ENCODE data around the gene PSMD13.
"Not testable (repeated sequence)": the region's sequence is repeated elsewhere in the genome, so short reads cannot be mapped to it uniquely, and the experiment has no call there.

The PSMD13 gene

GRCh38 chr11:253886-254270, 17.1 kb downstream of the PSMD13 start:
- 95% methylated on average over 5 of the region's 5 CpGs for WGBS

GRCh38 chr11:255176-255575, 18.4 kb downstream of the PSMD13 start:
- H3K4me3 ChIP-seq (ENCODE audit: low read length), result no peak overlapping the region
- H3K9me3 ChIP-seq (ENCODE audit: insufficient read depth, low read depth, low read length), result no peaks in the 10 kb centered on the region
- H3K36me3 ChIP-seq (ENCODE audit: insufficient read depth, low read length), result peaks cover 35% of the 10 kb centered on the region
- no peak overlapping the region for H3K27ac ChIP-seq (ENCODE audit: low read depth, low read length)
- no peak overlapping the region for H3K9ac ChIP-seq (ENCODE audit: low read depth, low read length)
- no peaks in the 10 kb centered on the region for H3K27me3 ChIP-seq (ENCODE audit: insufficient read depth, low read length)
- no peaks in the 10 kb centered on the region for H3K4me1 ChIP-seq (ENCODE audit: insufficient read depth, low read length)
- 80% methylated on average over 2 of the region's 3 CpGs for WGBS

More at GRCh38 chr11:253886-254270, 17.1 kb downstream of the PSMD13 start:
- Histone ChIP-seq H3K27me3 (ENCODE audit: insufficient read depth, low read length) (no peaks in the 10 kb centered on the region), H3K9me3 (ENCODE audit: insufficient read depth, low read depth, low read length) (no peaks in the 10 kb centered on the region), H3K27ac (ENCODE audit: low read depth, low read length) (no peak overlapping the region), H3K4me1 (ENCODE audit: insufficient read depth, low read length) (no peaks in the 10 kb centered on the region), H3K9ac (ENCODE audit: low read depth, low read length) (no peak overlapping the region), H3K36me3 (ENCODE audit: insufficient read depth, low read length) (peaks cover 46% of the 10 kb centered on the region), H3K4me3 (ENCODE audit: low read length) (no peak overlapping the region)

GRCh38 chr11:255816-256215, 19.0 kb downstream of the PSMD13 start:
- H3K9me3 ChIP-seq (ENCODE audit: insufficient read depth, low read depth, low read length), result no peaks in the 10 kb centered on the region
- H3K4me3 ChIP-seq (ENCODE audit: low read length), result no peak overlapping the region
- H3K27ac ChIP-seq (ENCODE audit: low read depth, low read length), result no peak overlapping the region
- no peaks in the 10 kb centered on the region for H3K4me1 ChIP-seq (ENCODE audit: insufficient read depth, low read length)
- peaks cover 28% of the 10 kb centered on the region for H3K36me3 ChIP-seq (ENCODE audit: insufficient read depth, low read length)
- H3K9ac ChIP-seq (ENCODE audit: low read depth, low read length), result no peak overlapping the region
- WGBS, result 96% methylated on average over 2 of the region's 2 CpGs
- H3K27me3 ChIP-seq (ENCODE audit: insufficient read depth, low read length), result no peaks in the 10 kb centered on the region

- Histone ChIP-seq H3K9ac (ENCODE audit: low read depth, low read length) (no peak overlapping the region), H3K4me1 (ENCODE audit: insufficient read depth, low read length) (no peaks in the 10 kb centered on the region), H3K9me3 (ENCODE audit: insufficient read depth, low read depth, low read length) (no peaks in the 10 kb centered on the region), H3K36me3 (ENCODE audit: insufficient read depth, low read length) (peaks cover 15% of the 10 kb centered on the region), H3K27me3 (ENCODE audit: insufficient read depth, low read length) (no peaks in the 10 kb centered on the region), H3K27ac (ENCODE audit: low read depth, low read length) (no peak overlapping the region), H3K4me3 (ENCODE audit: low read length) (no peak overlapping the region)
- 89% methylated on average over 14 of the region's 14 CpGs for WGBS
Measured at GRCh38 chr11:256952-257737, 20.4 kb downstream of the PSMD13 start.

- H3K36me3 ChIP-seq (ENCODE audit: insufficient read depth, low read length), result peaks cover 7% of the 10 kb centered on the region
- 89% methylated on average over 15 of the region's 15 CpGs for WGBS
- H3K4me3 ChIP-seq (ENCODE audit: low read length), result no peak overlapping the region
- no peaks in the 10 kb centered on the region for H3K4me1 ChIP-seq (ENCODE audit: insufficient read depth, low read length)
- H3K27me3 ChIP-seq (ENCODE audit: insufficient read depth, low read length), result no peaks in the 10 kb centered on the region
- H3K27ac ChIP-seq (ENCODE audit: low read depth, low read length), result no peak overlapping the region
- no peaks in the 10 kb centered on the region for H3K9me3 ChIP-seq (ENCODE audit: insufficient read depth, low read depth, low read length)
- no peak overlapping the region for H3K9ac ChIP-seq (ENCODE audit: low read depth, low read length)
Measured at GRCh38 chr11:257766-258493, 21.2 kb downstream of the PSMD13 start.

- H3K4me3 ChIP-seq (ENCODE audit: low read length), result no peak overlapping the region
- H3K27me3 ChIP-seq (ENCODE audit: insufficient read depth, low read length), result no peaks in the 10 kb centered on the region
- no peaks in the 10 kb centered on the region for H3K36me3 ChIP-seq (ENCODE audit: insufficient read depth, low read length)
- H3K4me1 ChIP-seq (ENCODE audit: insufficient read depth, low read length), result no peaks in the 10 kb centered on the region
- no peaks in the 10 kb centered on the region for H3K9me3 ChIP-seq (ENCODE audit: insufficient read depth, low read depth, low read length)
- WGBS, result 93% methylated on average over 5 of the region's 10 CpGs
- H3K9ac ChIP-seq (ENCODE audit: low read depth, low read length), result no peak overlapping the region
- no peak overlapping the region for H3K27ac ChIP-seq (ENCODE audit: low read depth, low read length)
Measured at GRCh38 chr11:259413-259812, 22.6 kb downstream of the PSMD13 start.

- 98% methylated on average over 4 of the region's 4 CpGs for WGBS
- no peak overlapping the region for H3K27ac ChIP-seq (ENCODE audit: low read depth, low read length)
- no peaks in the 10 kb centered on the region for H3K36me3 ChIP-seq (ENCODE audit: insufficient read depth, low read length)
Measured at GRCh38 chr11:261624-262023, 24.8 kb downstream of the PSMD13 start.

GRCh38 chr11:266676-267439, 30.1 kb downstream of the PSMD13 start:
- Histone ChIP-seq H3K4me3 (ENCODE audit: low read length) (no peak overlapping the region), H3K36me3 (ENCODE audit: insufficient read depth, low read length) (no peaks in the 10 kb centered on the region), H3K9me3 (ENCODE audit: insufficient read depth, low read depth, low read length) (0 out of 2 replicates have a peak, but pooled peaks cover 4% of the 10 kb centered on the region), H3K9ac (ENCODE audit: low read depth, low read length) (no peak overlapping the region), H3K4me1 (ENCODE audit: insufficient read depth, low read length) (peaks cover 8% of the 10 kb centered on the region; the same call in 1 of the 2 replicates), H3K27me3 (ENCODE audit: insufficient read depth, low read length) (no peaks in the 10 kb centered on the region; the same call in 1 of the 2 replicates), H3K27ac (ENCODE audit: low read depth, low read length) (no peak overlapping the region)
- WGBS, result 95% methylated on average over 5 of the region's 13 CpGs

More at GRCh38 chr11:261624-262023, 24.8 kb downstream of the PSMD13 start:
- Histone ChIP-seq H3K9me3 (ENCODE audit: insufficient read depth, low read depth, low read length) (0 out of 2 replicates have a peak, but pooled peaks cover 4% of the 10 kb centered on the region), H3K9ac (ENCODE audit: low read depth, low read length) (no peak overlapping the region), H3K4me3 (ENCODE audit: low read length) (no peak overlapping the region), H3K4me1 (ENCODE audit: insufficient read depth, low read length) (no peaks in the 10 kb centered on the region), H3K27me3 (ENCODE audit: insufficient read depth, low read length) (no peaks in the 10 kb centered on the region)

GRCh38 chr11:267491-267994, 30.8 kb downstream of the PSMD13 start:
- Histone ChIP-seq H3K9me3 (ENCODE audit: insufficient read depth, low read depth, low read length) (0 out of 2 replicates have a peak, but pooled peaks cover 4% of the 10 kb centered on the region), H3K36me3 (ENCODE audit: insufficient read depth, low read length) (no peaks in the 10 kb centered on the region), H3K27ac (ENCODE audit: low read depth, low read length) (no peak overlapping the region), H3K4me3 (ENCODE audit: low read length) (no peak overlapping the region), H3K27me3 (ENCODE audit: insufficient read depth, low read length) (no peaks in the 10 kb centered on the region; the same call in 1 of the 2 replicates), H3K4me1 (ENCODE audit: insufficient read depth, low read length) (peaks cover 8% of the 10 kb centered on the region; the same call in 1 of the 2 replicates), H3K9ac (ENCODE audit: low read depth, low read length) (no peak overlapping the region)
- WGBS, result 72% methylated on average over 17 of the region's 18 CpGs

- H3K36me3 ChIP-seq (ENCODE audit: insufficient read depth, low read length); H3K27me3 ChIP-seq (ENCODE audit: insufficient read depth, low read length); H3K4me3 ChIP-seq (ENCODE audit: low read length); H3K27ac ChIP-seq (ENCODE audit: low read depth, low read length); H3K9me3 ChIP-seq (ENCODE audit: insufficient read depth, low read depth, low read length); H3K9ac ChIP-seq (ENCODE audit: low read depth, low read length); H3K4me1 ChIP-seq (ENCODE audit: insufficient read depth, low read length): not testable (repeated sequence)
- 90% methylated on average over 16 of the region's 16 CpGs for WGBS
Measured at GRCh38 chr11:268716-269145, 32.0 kb downstream of the PSMD13 start.
